Gastroesophageal sphincter (tissue), 4 donors: ENCODE measurements around the gene INAVA. TPM values are rescaled to one million over a fixed set of nuclear protein-coding genes. Genes with fewer than 3 reads are reported as not detected.

Experiments used
- ATAC-seq: fragments of 150-250 bp; one replicate; pipeline ENCODE4 v1.9.1; 2016; ENCODE audit warnings: mild to moderate bottlenecking, moderate library complexity
- H3K27ac ChIP-seq, 4 donors: fragments of 200-600 bp; sonication (generic) in 3 of 4; 1 replicate in 3 of 4; 2 replicates in 1 of 4; pipeline ENCODE4 v1.5.1; 2016 to 2019
- H3K27me3 ChIP-seq: fragments of 200-600 bp; sonication (generic); one replicate; pipeline ENCODE4 v1.5.1; 2019
- H3K36me3 ChIP-seq, 2 donors: fragments of 200-600 bp; sonication (generic); one replicate each; pipeline ENCODE4 v1.5.1; 2019; ENCODE audit warnings: control low read depth in 1 of 2
- H3K4me1 ChIP-seq, 3 donors: fragments of 200-600 bp; sonication (generic); 1 replicate in 2 of 3; 2 replicates in 1 of 3; pipeline ENCODE4 v1.5.1; 2016 to 2019; ENCODE audit warnings: control low read depth in 2 of 3
- H3K4me3 ChIP-seq, 2 donors: fragments of 200-600 bp; sonication (generic); one replicate each; pipeline ENCODE4 v1.5.1; 2019; ENCODE audit warnings: mild to moderate bottlenecking in 1 of 2, moderate library complexity in 1 of 2
- H3K9me3 ChIP-seq, 3 donors: fragments of 200-600 bp; sonication (generic); one replicate each; pipeline ENCODE4 v1.5.1; 2017 to 2019; ENCODE audit warnings: control low read depth in 2 of 3
- EP300 ChIP-seq: sonication (generic); formaldehyde crosslinking; IDR thresholded peaks from one replicate; pipeline ENCODE4 v1.6.1; 2017; ENCODE audit warnings: antibody characterized with exemption, mild to moderate bottlenecking
- POLR2A ChIP-seq, 2 donors: fragments of 450-650 bp; IDR thresholded peaks; one replicate each; pipeline ENCODE4 v1.6.1; 2017; ENCODE audit warnings: antibody characterized with exemption in 2 of 2, mild to moderate bottlenecking in 2 of 2, moderate library complexity in 1 of 2
- POLR2AphosphoS5 ChIP-seq: sonication (generic); formaldehyde crosslinking; IDR thresholded peaks from one replicate; pipeline ENCODE4 v1.6.1; 2017; ENCODE audit warnings: antibody characterized with exemption
- WGBS, 2 donors: methylation state at CpG; one replicate each; pipeline ENCODE4 v1.1.5; 2018; ENCODE audit warnings: low coverage in 1 of 2; 5-methylcytosine and 5-hydroxymethylcytosine counted together
- total RNA-seq, 4 donors: library from RNA; depleted of rRNA; stranded (reverse); fragments of >200 nt; gene quantifications; one replicate each; pipeline ENCODE4 v1.1.0, GENCODE V29; 2016
- TF ChIP-seq, protein P1 (sequence below), 4 experiments: fragments of 200-600 bp in 2 of 4; fragments of 450-650 bp in 2 of 4; sonication (generic) in 1 of 4; IDR thresholded peaks; one replicate each; pipeline ENCODE4 v1.5.1; 2017 to 2019; ENCODE audit warnings: antibody characterized with exemption in 4 of 4, mild to moderate bottlenecking in 2 of 4, moderate library complexity in 2 of 4

INAVA gene
- total RNA-seq, 4 donors from 2014 or later: 0.47 to 2.9 TPM; not detected in 2

DNA sequence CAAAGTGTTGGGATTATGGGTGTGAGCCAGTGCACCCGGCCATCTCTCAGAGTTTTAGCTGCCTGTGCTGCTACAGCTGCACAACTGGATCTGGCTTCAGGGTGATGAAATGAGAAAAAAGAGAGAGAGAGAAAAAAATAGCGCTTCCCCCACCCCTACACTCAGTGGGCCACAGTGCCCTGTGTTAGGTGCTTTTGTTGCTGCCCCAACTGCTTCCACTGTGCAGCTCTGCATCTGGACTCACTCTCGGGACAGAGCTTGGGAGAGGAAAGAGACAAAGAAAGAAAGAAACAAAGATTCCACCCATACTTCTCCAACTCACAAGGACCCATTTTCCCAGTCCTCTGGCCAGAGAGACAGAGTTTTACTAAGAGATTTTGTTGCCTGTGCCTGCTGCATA is 50.4 kb downstream of the INAVA start:
- TF ChIP-seq POLR2A (IDR thresholded peaks at IDR 0.05) (no peak), POLR2AphosphoS5 (no peak), EP300 (no peak)
- TF ChIP-seq, protein P1, sequence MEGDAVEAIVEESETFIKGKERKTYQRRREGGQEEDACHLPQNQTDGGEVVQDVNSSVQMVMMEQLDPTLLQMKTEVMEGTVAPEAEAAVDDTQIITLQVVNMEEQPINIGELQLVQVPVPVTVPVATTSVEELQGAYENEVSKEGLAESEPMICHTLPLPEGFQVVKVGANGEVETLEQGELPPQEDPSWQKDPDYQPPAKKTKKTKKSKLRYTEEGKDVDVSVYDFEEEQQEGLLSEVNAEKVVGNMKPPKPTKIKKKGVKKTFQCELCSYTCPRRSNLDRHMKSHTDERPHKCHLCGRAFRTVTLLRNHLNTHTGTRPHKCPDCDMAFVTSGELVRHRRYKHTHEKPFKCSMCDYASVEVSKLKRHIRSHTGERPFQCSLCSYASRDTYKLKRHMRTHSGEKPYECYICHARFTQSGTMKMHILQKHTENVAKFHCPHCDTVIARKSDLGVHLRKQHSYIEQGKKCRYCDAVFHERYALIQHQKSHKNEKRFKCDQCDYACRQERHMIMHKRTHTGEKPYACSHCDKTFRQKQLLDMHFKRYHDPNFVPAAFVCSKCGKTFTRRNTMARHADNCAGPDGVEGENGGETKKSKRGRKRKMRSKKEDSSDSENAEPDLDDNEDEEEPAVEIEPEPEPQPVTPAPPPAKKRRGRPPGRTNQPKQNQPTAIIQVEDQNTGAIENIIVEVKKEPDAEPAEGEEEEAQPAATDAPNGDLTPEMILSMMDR (IDR thresholded peaks at IDR 0.05): no peak
- Histone ChIP-seq H3K36me3 (no peaks in the 10 kb centered on the region), H3K27ac (no peak overlapping the region), H3K4me1 (no peaks in the 10 kb centered on the region), H3K4me3 (no peak overlapping the region), H3K9me3 (peaks cover 0 to 29% (median 0%) of the 10 kb centered on the region in 3 donors), H3K27me3 (peaks cover 12% of the 10 kb centered on the region)
- 54% methylated on average over 2 to 3 of the region's 3 CpGs for WGBS, 2 donors
- no peak for ATAC-seq

DNA sequence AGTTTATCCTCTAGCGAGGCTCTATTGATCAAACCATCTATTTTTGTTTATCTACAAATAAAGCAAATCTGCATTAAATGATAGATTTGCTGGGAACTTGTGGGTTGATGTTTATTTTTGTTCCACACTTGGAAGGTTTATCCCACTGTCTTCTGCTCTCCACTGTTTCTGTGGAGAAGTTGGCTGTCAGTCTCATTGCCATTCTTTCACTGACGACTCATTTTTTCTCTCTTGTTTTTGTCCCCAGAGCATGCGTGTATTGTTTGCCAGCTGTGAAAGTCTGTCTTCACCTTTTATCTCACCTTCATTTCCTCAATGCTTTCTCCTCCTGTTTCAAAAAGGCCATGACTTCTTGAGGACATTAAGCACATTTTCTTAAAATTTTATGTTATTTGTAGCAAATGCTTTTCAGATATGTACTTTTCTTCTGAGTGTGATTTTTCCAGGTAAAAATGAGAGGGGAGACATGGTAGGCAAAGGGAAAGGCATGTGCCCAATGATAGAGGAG is 52.4 kb downstream of the INAVA start:
- Histone ChIP-seq H3K36me3 (no peaks in the 10 kb centered on the region), H3K27ac (no peak overlapping the region), H3K4me3 (no peak overlapping the region), H3K9me3 (peaks cover 0 to 15% (median 0%) of the 10 kb centered on the region in 3 donors), H3K27me3 (peaks cover 12% of the 10 kb centered on the region), H3K4me1 (no peaks in the 10 kb centered on the region)
- TF ChIP-seq, protein P1 (IDR thresholded peaks at IDR 0.05): no peak
- TF ChIP-seq EP300 (no peak), POLR2AphosphoS5 (no peak), POLR2A (IDR thresholded peaks at IDR 0.05) (no peak)
- ATAC-seq: no peak
- 87 to 94% methylated on average over 2 to 3 of the region's 3 CpGs for WGBS, 2 donors

DNA sequence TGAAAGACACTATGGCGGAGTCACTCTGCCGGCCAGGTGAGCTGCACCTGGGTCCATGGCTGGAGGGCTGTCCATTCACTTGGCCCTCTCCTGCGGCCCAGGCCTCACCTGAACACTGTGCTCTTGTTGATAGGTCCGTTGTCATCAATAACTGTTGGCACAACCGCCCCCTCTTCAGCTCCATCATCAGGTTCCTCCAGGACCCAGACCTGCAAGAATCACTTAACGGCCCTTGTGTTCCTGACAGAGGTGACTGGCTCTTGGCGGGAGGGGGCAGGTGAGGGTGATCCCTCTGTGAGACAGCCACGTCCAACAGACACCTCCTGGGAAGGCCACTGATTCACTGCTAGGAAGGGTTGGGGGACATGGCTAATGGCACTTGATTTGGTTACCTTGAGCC is 54.9 kb downstream of the INAVA start:
- no peak overlapping the region for H3K4me3 ChIP-seq
- H3K36me3 ChIP-seq: no peaks in the 10 kb centered on the region
- no peaks in the 10 kb centered on the region for H3K4me1 ChIP-seq
- no peak overlapping the region for H3K27ac ChIP-seq
- no peak for ATAC-seq
- WGBS, 2 donors: 80 to 100% methylated on average over 1 of the region's 8 CpGs
- TF ChIP-seq, protein P1 (IDR thresholded peaks at IDR 0.05): no peak
- TF ChIP-seq POLR2AphosphoS5: no peak
- TF ChIP-seq EP300: no peak
- TF ChIP-seq POLR2A (IDR thresholded peaks at IDR 0.05): no peak
- peaks cover 12% of the 10 kb centered on the region for H3K27me3 ChIP-seq
- H3K9me3 ChIP-seq: peaks cover 0 to 15% (median 0%) of the 10 kb centered on the region in 3 donors

DNA sequence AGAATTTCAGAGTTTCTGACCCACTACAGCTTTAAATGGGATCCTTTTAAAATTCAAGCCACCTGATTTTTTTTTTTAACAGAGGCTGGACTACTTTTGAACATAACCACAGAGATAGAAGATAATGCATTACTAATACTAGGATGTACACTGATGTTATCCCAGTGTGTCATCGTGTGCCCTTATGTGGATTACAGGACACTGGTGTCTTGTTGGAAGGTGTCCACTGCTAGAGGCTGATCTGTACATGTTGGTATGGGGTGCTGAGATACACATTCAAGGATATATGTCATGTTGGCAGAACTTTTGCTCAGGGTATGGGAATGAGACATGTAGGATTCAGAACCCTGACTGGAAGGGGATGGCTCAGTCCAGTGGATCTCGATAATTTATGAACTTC is 56.3 kb downstream of the INAVA start:
- no peak overlapping the region for H3K27ac ChIP-seq
- no peak overlapping the region for H3K4me3 ChIP-seq
- H3K36me3 ChIP-seq: no peaks in the 10 kb centered on the region
- peaks cover 0 to 15% (median 0%) of the 10 kb centered on the region in 3 donors for H3K9me3 ChIP-seq
- WGBS, 2 donors: 76 to 100% methylated on average over 2 of the region's 2 CpGs
- H3K4me1 ChIP-seq: no peaks in the 10 kb centered on the region
- peaks cover 4% of the 10 kb centered on the region for H3K27me3 ChIP-seq
- no peak for ATAC-seq
- no peak for TF ChIP-seq EP300
- no peak for TF ChIP-seq POLR2AphosphoS5
- TF ChIP-seq POLR2A (IDR thresholded peaks at IDR 0.05): no peak
- TF ChIP-seq, protein P1 (IDR thresholded peaks at IDR 0.05): no peak

DNA sequence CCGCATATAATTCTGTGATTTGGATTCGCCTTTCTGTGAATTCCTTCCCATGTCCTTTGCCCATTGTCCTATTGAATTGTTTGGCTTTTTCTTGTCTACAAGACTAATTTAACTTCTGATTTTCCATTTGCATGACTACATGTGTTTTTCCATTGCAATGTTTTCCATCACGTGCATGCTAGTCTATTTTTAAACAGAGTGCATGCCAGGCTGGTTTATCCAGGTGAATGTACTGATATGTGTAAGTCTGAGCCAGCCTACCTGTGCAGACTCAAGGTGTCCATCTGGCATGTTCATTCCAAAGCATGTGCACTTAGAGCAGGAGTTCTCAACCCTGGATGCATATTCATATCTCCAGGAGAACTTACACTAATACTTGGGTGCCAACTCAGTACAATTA is 59.7 kb downstream of the INAVA start:
- no peak for ATAC-seq
- WGBS, 2 donors: 73 to 87% methylated on average over 2 to 3 of the region's 3 CpGs
- no peaks in the 10 kb centered on the region for H3K9me3 ChIP-seq
- no peaks in the 10 kb centered on the region for H3K36me3 ChIP-seq
- TF ChIP-seq POLR2A (IDR thresholded peaks at IDR 0.05) (no peak), POLR2AphosphoS5 (no peak), EP300 (no peak)
- TF ChIP-seq, protein P1 (IDR thresholded peaks at IDR 0.05): no peak
- no peak overlapping the region for H3K4me3 ChIP-seq
- no peak overlapping the region for H3K27ac ChIP-seq
- H3K27me3 ChIP-seq: no peaks in the 10 kb centered on the region
- H3K4me1 ChIP-seq: no peaks in the 10 kb centered on the region
